ENCODE measurements around the gene ARL10. TPM values are rescaled to one million over a fixed set of nuclear protein-coding genes. Genes with fewer than 3 reads are reported as not detected.

ARL10 gene
- polyA plus RNA-seq, 3 donors from 2014 or later, result 0.02 to 0.76 (median 0.45) TPM

DNA sequence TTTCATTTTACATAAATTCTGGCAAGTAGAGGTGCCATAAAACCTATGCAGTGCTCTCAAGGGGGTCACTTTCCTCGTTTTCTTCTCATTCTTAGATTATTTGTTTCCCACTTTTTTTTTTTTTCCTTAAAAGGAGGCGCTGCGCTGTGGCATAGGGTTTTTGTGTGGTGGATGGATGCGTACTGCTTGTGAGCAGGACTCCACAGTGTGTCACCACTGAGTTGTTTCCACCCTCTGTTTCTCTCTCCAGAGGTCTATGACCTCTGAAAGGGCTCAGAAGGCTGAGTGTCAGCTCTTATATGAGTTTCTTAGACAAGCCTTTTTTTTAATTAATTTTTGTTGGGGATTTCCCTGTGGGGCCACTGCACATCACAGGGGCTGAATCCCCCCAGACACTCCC is 64.7 kb downstream of the ARL10 start:
- H3K36me3 Mint-ChIP-seq, result no peaks in the 10 kb centered on the region
- no peak for DNase-seq
- H3K27ac Mint-ChIP-seq, result no peak overlapping the region
- peaks cover 6 to 9% of the 10 kb centered on the region in 2 donors for H3K4me1 Mint-ChIP-seq
- H3K4me3 Mint-ChIP-seq, result no peak overlapping the region
- H3K9me3 Mint-ChIP-seq, result no peaks in the 10 kb centered on the region
- H3K27me3 Mint-ChIP-seq (ENCODE audit: low read depth in 3 of 3), result peaks cover 0 to 6% (median 1%) of the 10 kb centered on the region in 3 donors

Other genes starting within 250 kb of the ARL10 start
- 10 to 100 TPM in 1 of 3 donors, 1 to 10 TPM in 2; 2.4 to 13.1 (median 8.7) TPM for gene SIMC1, start 127.1 kb upstream of the ARL10 start, polyA plus RNA-seq
- gene KIAA1191, start 3.7 kb upstream of the ARL10 start, polyA plus RNA-seq, result 10 to 100 TPM; 43.8 to 56.0 (median 50.9) TPM
- gene NOP16, start 23.1 kb downstream of the ARL10 start, polyA plus RNA-seq, result 10 to 100 TPM in 2 of 3 donors, 1 to 10 TPM in 1; 5.7 to 34.7 (median 16.6) TPM
- 100 to 1,000 TPM; 186 to 218 (median 207) TPM for gene HIGD2A, start 23.3 kb downstream of the ARL10 start, polyA plus RNA-seq
- gene CLTB, start 51.1 kb downstream of the ARL10 start, polyA plus RNA-seq, result 100 to 1,000 TPM in 2 of 3 donors, 10 to 100 TPM in 1; 67.5 to 115 (median 113) TPM
- gene FAF2, start 82.9 kb downstream of the ARL10 start, polyA plus RNA-seq, result 10 to 100 TPM in 2 of 3 donors, 1 to 10 TPM in 1; 9.0 to 17.6 (median 17.0) TPM
- gene RNF44, start 171.9 kb downstream of the ARL10 start, polyA plus RNA-seq, result 1 to 10 TPM; 1.2 to 9.8 (median 2.0) TPM
- not detected for gene CDHR2, start 183.9 kb downstream of the ARL10 start, polyA plus RNA-seq
- under 1 TPM; 0.34 to 0.63 (median 0.46) TPM for gene GPRIN1, start 244.7 kb downstream of the ARL10 start, polyA plus RNA-seq